ENCODE data around the gene SLC22A6.
"Not testable (repeated sequence)": the region's sequence is repeated elsewhere in the genome, so short reads cannot be mapped to it uniquely, and the experiment has no call there.

The SLC22A6 gene

GRCh38 chr11:62958547-62959421, 26.0 kb downstream of the SLC22A6 start:
- no peak overlapping the region for H3K27ac ChIP-seq (ENCODE audit: low read depth, low read length)
- no peak overlapping the region for H3K4me3 ChIP-seq (ENCODE audit: low read depth, low read length)
- H3K4me1 ChIP-seq (ENCODE audit: control insufficient read depth, insufficient read depth, low read length, unreplicated experiment): peaks cover 3% of the 10 kb centered on the region
- peaks cover 17% of the 10 kb centered on the region for H3K27me3 ChIP-seq (ENCODE audit: insufficient read depth, low read length)
- H2AFZ ChIP-seq (ENCODE audit: low read length, unreplicated experiment): peak overlapping the region; percentile 55
- no peaks in the 10 kb centered on the region for H3K36me3 ChIP-seq (ENCODE audit: insufficient read depth, low read length)
- H3K79me2 ChIP-seq (ENCODE audit: control insufficient read depth, insufficient read depth, low read length, unreplicated experiment): no peaks in the 10 kb centered on the region

DNA sequence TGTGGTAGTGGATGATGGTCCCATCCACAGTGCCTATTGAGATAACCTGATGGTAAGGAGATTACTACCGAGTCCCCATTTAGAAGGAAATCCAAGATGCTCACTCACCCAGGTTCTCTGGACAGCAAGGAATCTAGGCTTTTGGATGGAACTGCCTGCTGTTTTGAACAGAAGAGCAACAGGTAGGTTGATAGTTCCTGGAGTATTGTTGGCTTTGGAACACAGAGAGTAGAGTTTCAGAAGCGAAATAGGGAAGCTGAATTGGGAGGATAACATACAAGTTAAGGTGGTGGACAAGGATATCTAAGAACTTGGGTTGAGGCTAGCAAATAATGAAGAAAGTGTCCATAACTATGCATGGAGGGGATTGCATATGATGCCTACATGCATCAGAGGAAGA, 27.6 kb downstream of the SLC22A6 start:
- no peak overlapping the region for H2AFZ ChIP-seq (ENCODE audit: low read length, unreplicated experiment)
- H3K4me3 ChIP-seq (ENCODE audit: low read depth, low read length): no peak overlapping the region
- peaks cover 5% of the 10 kb centered on the region for H3K4me1 ChIP-seq (ENCODE audit: control insufficient read depth, insufficient read depth, low read length, unreplicated experiment)
- no peaks in the 10 kb centered on the region for H3K79me2 ChIP-seq (ENCODE audit: control insufficient read depth, insufficient read depth, low read length, unreplicated experiment)
- no peaks in the 10 kb centered on the region for H3K36me3 ChIP-seq (ENCODE audit: insufficient read depth, low read length)
- no peak overlapping the region for H3K27ac ChIP-seq (ENCODE audit: low read depth, low read length)
- H3K27me3 ChIP-seq (ENCODE audit: insufficient read depth, low read length): peaks cover 16% of the 10 kb centered on the region

DNA sequence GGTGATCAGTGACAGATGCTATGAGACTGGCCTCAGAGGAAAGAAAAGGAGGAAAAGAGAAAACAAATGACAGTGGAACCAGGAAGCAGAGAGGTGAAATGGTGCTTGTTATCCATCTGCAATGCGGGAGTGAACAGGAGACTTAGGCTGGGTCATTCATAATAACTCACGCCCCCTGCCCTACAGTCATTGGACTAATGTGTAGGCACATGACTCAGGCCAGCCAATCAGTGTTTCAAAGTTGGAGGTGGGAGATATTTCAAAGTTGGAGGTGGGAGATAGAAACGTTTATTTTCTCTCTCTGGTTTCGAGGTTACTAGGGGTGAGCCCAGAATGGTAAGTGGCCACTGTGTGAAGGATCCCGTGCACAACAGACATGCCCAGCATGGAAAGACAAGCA, 30.3 kb downstream of the SLC22A6 start:
- Histone ChIP-seq H3K4me3 (ENCODE audit: low read depth, low read length) (no peak overlapping the region), H3K4me1 (ENCODE audit: control insufficient read depth, insufficient read depth, low read length, unreplicated experiment) (peaks cover 5% of the 10 kb centered on the region), H3K79me2 (ENCODE audit: control insufficient read depth, insufficient read depth, low read length, unreplicated experiment) (no peaks in the 10 kb centered on the region), H3K27ac (ENCODE audit: low read depth, low read length) (no peak overlapping the region), H3K36me3 (ENCODE audit: insufficient read depth, low read length) (no peaks in the 10 kb centered on the region), H3K27me3 (ENCODE audit: insufficient read depth, low read length) (peaks cover 19% of the 10 kb centered on the region), H2AFZ (ENCODE audit: low read length, unreplicated experiment) (no peak overlapping the region)

- Histone ChIP-seq H3K4me3 (ENCODE audit: low read depth, low read length) (no peak overlapping the region), H3K4me1 (ENCODE audit: control insufficient read depth, insufficient read depth, low read length, unreplicated experiment) (peaks cover 5% of the 10 kb centered on the region), H3K27ac (ENCODE audit: low read depth, low read length) (no peak overlapping the region)
These were observed 31.0 kb downstream of the SLC22A6 start for GRCh38 chr11:62953811-62954210.

GRCh38 chr11:62948765-62949320, 35.9 kb downstream of the SLC22A6 start:
- Histone ChIP-seq H3K4me1 (ENCODE audit: control insufficient read depth, insufficient read depth, low read length, unreplicated experiment) (peaks cover 3% of the 10 kb centered on the region), H3K27me3 (ENCODE audit: insufficient read depth, low read length) (peaks cover 34% of the 10 kb centered on the region), H3K36me3 (ENCODE audit: insufficient read depth, low read length) (no peaks in the 10 kb centered on the region), H3K4me3 (ENCODE audit: low read depth, low read length) (no peak overlapping the region), H2AFZ (ENCODE audit: low read length, unreplicated experiment) (no peak overlapping the region), H3K27ac (ENCODE audit: low read depth, low read length) (no peak overlapping the region), H3K79me2 (ENCODE audit: control insufficient read depth, insufficient read depth, low read length, unreplicated experiment) (no peaks in the 10 kb centered on the region)

More at GRCh38 chr11:62953811-62954210, 31.0 kb downstream of the SLC22A6 start:
- Histone ChIP-seq H3K36me3 (ENCODE audit: insufficient read depth, low read length) (no peaks in the 10 kb centered on the region), H3K27me3 (ENCODE audit: insufficient read depth, low read length) (peaks cover 22% of the 10 kb centered on the region), H2AFZ (ENCODE audit: low read length, unreplicated experiment) (no peak overlapping the region), H3K79me2 (ENCODE audit: control insufficient read depth, insufficient read depth, low read length, unreplicated experiment) (no peaks in the 10 kb centered on the region)

DNA sequence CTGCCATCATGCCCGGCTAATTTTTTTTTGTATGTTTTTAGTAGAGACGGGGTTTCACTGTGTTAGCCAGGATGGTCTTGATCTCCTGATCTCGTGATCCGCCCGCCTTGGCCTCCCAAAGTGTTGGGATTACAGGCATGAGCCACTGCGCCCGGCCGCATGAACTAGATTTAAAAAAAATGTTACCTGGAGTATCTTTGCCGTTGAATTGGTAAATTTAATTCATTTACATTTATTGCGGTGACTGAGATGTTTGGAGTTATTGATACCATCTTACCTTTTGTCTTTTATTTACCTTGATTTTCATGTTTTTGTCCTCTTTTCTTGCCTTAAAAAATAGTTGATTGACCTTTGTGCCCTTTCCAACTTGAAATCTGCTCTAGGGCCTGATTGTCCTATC, 39.2 kb downstream of the SLC22A6 start:
- not testable (repeated sequence) for H3K36me3 ChIP-seq (ENCODE audit: insufficient read depth, low read length); H3K4me1 ChIP-seq (ENCODE audit: control insufficient read depth, insufficient read depth, low read length, unreplicated experiment); H3K27ac ChIP-seq (ENCODE audit: low read depth, low read length); H3K4me3 ChIP-seq (ENCODE audit: low read depth, low read length); H3K79me2 ChIP-seq (ENCODE audit: control insufficient read depth, insufficient read depth, low read length, unreplicated experiment); H2AFZ ChIP-seq (ENCODE audit: low read length, unreplicated experiment)
- peaks cover 29% of the 10 kb centered on the region for H3K27me3 ChIP-seq (ENCODE audit: insufficient read depth, low read length)

- H3K27ac ChIP-seq (ENCODE audit: low read depth, low read length); H3K4me1 ChIP-seq (ENCODE audit: control insufficient read depth, insufficient read depth, low read length, unreplicated experiment); H3K36me3 ChIP-seq (ENCODE audit: insufficient read depth, low read length); H3K4me3 ChIP-seq (ENCODE audit: low read depth, low read length); H3K27me3 ChIP-seq (ENCODE audit: insufficient read depth, low read length); H2AFZ ChIP-seq (ENCODE audit: low read length, unreplicated experiment); H3K79me2 ChIP-seq (ENCODE audit: control insufficient read depth, insufficient read depth, low read length, unreplicated experiment): not testable (repeated sequence)
These were observed 47.2 kb downstream of the SLC22A6 start for GRCh38 chr11:62937528-62937927.

- peaks cover 13% of the 10 kb centered on the region for H3K27me3 ChIP-seq (ENCODE audit: insufficient read depth, low read length)
- no peak overlapping the region for H3K4me3 ChIP-seq (ENCODE audit: low read depth, low read length)
- H3K4me1 ChIP-seq (ENCODE audit: control insufficient read depth, insufficient read depth, low read length, unreplicated experiment): no peaks in the 10 kb centered on the region
- no peaks in the 10 kb centered on the region for H3K36me3 ChIP-seq (ENCODE audit: insufficient read depth, low read length)
- H2AFZ ChIP-seq (ENCODE audit: low read length, unreplicated experiment): no peak overlapping the region
- H3K79me2 ChIP-seq (ENCODE audit: control insufficient read depth, insufficient read depth, low read length, unreplicated experiment): no peaks in the 10 kb centered on the region
- no peak overlapping the region for H3K27ac ChIP-seq (ENCODE audit: low read depth, low read length)
These were observed 50.3 kb downstream of the SLC22A6 start for GRCh38 chr11:62934496-62934785.

DNA sequence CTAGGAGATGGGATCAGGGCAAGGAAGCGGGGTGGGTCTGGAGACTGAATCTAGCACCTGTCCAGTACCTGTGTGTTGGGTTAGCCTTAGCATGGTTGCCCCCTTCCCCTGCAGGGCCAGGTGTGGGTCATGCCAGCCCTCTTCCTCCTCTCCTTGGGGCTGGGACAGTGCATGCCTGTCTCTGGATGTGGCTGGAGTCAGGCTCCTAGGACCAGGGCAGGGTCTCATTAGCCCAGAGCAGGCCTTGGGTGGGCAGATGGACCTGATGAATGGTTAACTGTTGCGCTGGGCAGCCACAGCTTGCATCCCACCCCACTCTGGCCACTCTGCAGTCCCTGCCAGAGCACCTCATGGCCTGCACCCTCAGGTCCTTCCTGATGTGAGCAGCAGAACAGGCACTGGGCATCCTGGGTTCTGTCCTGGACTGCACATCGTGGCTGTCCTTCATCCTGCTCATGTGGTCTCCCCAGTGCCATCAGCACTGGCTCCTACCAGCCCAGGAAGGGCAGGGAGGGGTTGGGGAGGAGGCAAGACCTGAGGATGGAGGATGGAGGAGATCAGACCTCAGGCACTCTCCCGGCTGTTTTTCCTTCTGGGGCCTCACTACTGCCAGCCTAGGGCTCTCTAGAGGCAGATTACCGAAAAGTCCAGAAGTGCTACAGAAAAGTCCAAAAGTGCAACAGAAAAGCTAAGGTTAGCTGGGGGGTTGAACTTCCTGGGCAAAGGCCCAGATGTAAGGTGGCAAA, 50.8 kb downstream of the SLC22A6 start:
- H3K36me3 ChIP-seq (ENCODE audit: insufficient read depth, low read length): no peaks in the 10 kb centered on the region
- no peak overlapping the region for H3K4me3 ChIP-seq (ENCODE audit: low read depth, low read length)
- H3K4me1 ChIP-seq (ENCODE audit: control insufficient read depth, insufficient read depth, low read length, unreplicated experiment): no peaks in the 10 kb centered on the region
- no peak overlapping the region for H2AFZ ChIP-seq (ENCODE audit: low read length, unreplicated experiment)
- no peaks in the 10 kb centered on the region for H3K79me2 ChIP-seq (ENCODE audit: control insufficient read depth, insufficient read depth, low read length, unreplicated experiment)
- H3K27me3 ChIP-seq (ENCODE audit: insufficient read depth, low read length): peaks cover 18% of the 10 kb centered on the region
- H3K27ac ChIP-seq (ENCODE audit: low read depth, low read length): no peak overlapping the region

- Histone ChIP-seq H3K27ac (ENCODE audit: low read depth, low read length) (no peak overlapping the region), H3K4me1 (ENCODE audit: control insufficient read depth, insufficient read depth, low read length, unreplicated experiment) (no peaks in the 10 kb centered on the region), H3K4me3 (ENCODE audit: low read depth, low read length) (no peak overlapping the region), H3K79me2 (ENCODE audit: control insufficient read depth, insufficient read depth, low read length, unreplicated experiment) (no peaks in the 10 kb centered on the region), H3K27me3 (ENCODE audit: insufficient read depth, low read length) (peaks cover 24% of the 10 kb centered on the region), H3K36me3 (ENCODE audit: insufficient read depth, low read length) (no peaks in the 10 kb centered on the region), H2AFZ (ENCODE audit: low read length, unreplicated experiment) (no peak overlapping the region)
These were observed 51.5 kb downstream of the SLC22A6 start for GRCh38 chr11:62933285-62933684.

All from ACC112 (cell line).